OCI-LY1 (cell line): ENCODE data around the gene GLI3.

Experiments used
- H2AFZ ChIP-seq: fragments of 200-600 bp; sonication (generic), shearing (Covaris generic); 2 replicates; pipeline ENCODE4 v1.6.0; 2014; ENCODE audit warnings: antibody characterized with exemption, mild to moderate bottlenecking, low read length
- H3F3A ChIP-seq: fragments of 200-600 bp; sonication (generic), shearing (Covaris generic); 2 replicates; pipeline ENCODE4 v1.6.0; 2014; ENCODE audit warnings: mild to moderate bottlenecking, antibody characterized with exemption, low read length, moderate library complexity; ENCODE audit not compliant: insufficient read depth
- H3K27ac ChIP-seq: fragments of 200-600 bp; sonication (generic); 2 replicates; pipeline ENCODE4 v1.5.1; 2014; ENCODE audit warnings: low read length, mixed run types, mild to moderate bottlenecking, low read depth; ENCODE audit not compliant: poor library complexity, severe bottlenecking
- H3K27me3 ChIP-seq: fragments of 200-600 bp; sonication (generic); 2 replicates; pipeline ENCODE4 v1.6.0; 2014; ENCODE audit warnings: antibody characterized with exemption, mild to moderate bottlenecking, low read length, moderate library complexity; ENCODE audit not compliant: insufficient read depth
- H3K36me3 ChIP-seq: fragments of 200-600 bp; sonication (generic); 2 replicates; pipeline ENCODE4 v1.6.1; 2014; ENCODE audit warnings: mild to moderate bottlenecking, antibody characterized with exemption, low read length, moderate library complexity, mixed read lengths; ENCODE audit not compliant: insufficient read depth
- H3K4me1 ChIP-seq: fragments of 200-600 bp; sonication (generic); 2 replicates; pipeline ENCODE4 v1.5.1; 2014; ENCODE audit warnings: mild to moderate bottlenecking, low read length, moderate library complexity; ENCODE audit not compliant: insufficient read depth, severe bottlenecking
- H3K4me2 ChIP-seq: fragments of 200-600 bp; sonication (generic), shearing (Covaris generic); 2 replicates; pipeline ENCODE4 v1.6.1; 2014; ENCODE audit warnings: low read length
- H3K4me3 ChIP-seq: fragments of 200-600 bp; sonication (generic); 2 replicates; pipeline ENCODE4 v1.5.1; 2014; ENCODE audit warnings: low read length, low read depth, mild to moderate bottlenecking, mixed read lengths; ENCODE audit not compliant: poor library complexity, severe bottlenecking
- H3K79me2 ChIP-seq: fragments of 200-600 bp; shearing (Covaris generic); 2 replicates; pipeline ENCODE4 v1.6.1; 2016; ENCODE audit warnings: mixed run types, low read length, mixed read lengths; ENCODE audit not compliant: insufficient read depth
- H3K9ac ChIP-seq: fragments of 200-600 bp; sonication (generic), shearing (Covaris generic); 2 replicates; pipeline ENCODE4 v1.6.1; 2014; ENCODE audit warnings: mild to moderate bottlenecking, low read length, mixed read lengths
- H3K9me2 ChIP-seq: fragments of 200-600 bp; sonication (generic), shearing (Covaris generic); 2 replicates; pipeline ENCODE4 v1.6.1; 2014; ENCODE audit warnings: low read depth, mild to moderate bottlenecking, low read length, mixed read lengths
- H3K9me3 ChIP-seq: fragments of 200-600 bp; shearing (Covaris generic); 2 replicates; pipeline ENCODE4 v1.6.1; 2014; ENCODE audit warnings: low read length, mixed read lengths
- H4K20me1 ChIP-seq: fragments of 200-600 bp; sonication (generic), shearing (Covaris generic); 2 replicates; pipeline ENCODE4 v1.6.0; 2016; ENCODE audit warnings: mild to moderate bottlenecking, low read length; ENCODE audit not compliant: insufficient read depth
- CTCF ChIP-seq: fragments of 200-600 bp; sonication (generic), shearing (Covaris generic); IDR thresholded peaks from 2 replicates; pipeline ENCODE4 v1.5.1; 2017; ENCODE audit warnings: mild to moderate bottlenecking, antibody characterized with exemption, low read length, moderate library complexity, mixed read lengths
- EZH2 ChIP-seq: fragments of 200-600 bp; sonication (generic), shearing (Covaris generic); IDR thresholded peaks from 2 replicates; pipeline ENCODE4 v1.8.0; 2017; ENCODE audit warnings: borderline replicate concordance, mixed run types, mild to moderate bottlenecking, antibody characterized with exemption, low read length, moderate library complexity, mixed read lengths

GLI3 gene

GRCh38 chr7:41918597-41918996, 318.4 kb downstream of the GLI3 start:
- no peaks in the 10 kb centered on the region for H3F3A ChIP-seq
- H3K9me3 ChIP-seq = no peaks in the 10 kb centered on the region
- no peak overlapping the region for H3K9ac ChIP-seq
- H3K79me2 ChIP-seq = no peaks in the 10 kb centered on the region
- no peak overlapping the region for H3K4me2 ChIP-seq
- H4K20me1 ChIP-seq = no peaks in the 10 kb centered on the region
- no peak overlapping the region for H3K4me3 ChIP-seq
- TF ChIP-seq CTCF (no peak), EZH2 (no peak)
- H3K4me1 ChIP-seq = no peaks in the 10 kb centered on the region
- no peaks in the 10 kb centered on the region for H3K36me3 ChIP-seq
- H3K27me3 ChIP-seq = no peaks in the 10 kb centered on the region; the same call in 1 of the 2 replicates
- H2AFZ ChIP-seq = no peak overlapping the region
- no peak overlapping the region for H3K27ac ChIP-seq
- no peaks in the 10 kb centered on the region for H3K9me2 ChIP-seq

GRCh38 chr7:41916450-41916927, 320.5 kb downstream of the GLI3 start:
- Histone ChIP-seq H3K36me3 (no peaks in the 10 kb centered on the region), H3K9me3 (no peaks in the 10 kb centered on the region), H3K9me2 (no peaks in the 10 kb centered on the region), H3K79me2 (no peaks in the 10 kb centered on the region), H3K27me3 (no peaks in the 10 kb centered on the region; the same call in 1 of the 2 replicates), H4K20me1 (no peaks in the 10 kb centered on the region), H3K27ac (no peak overlapping the region), H3K9ac (no peak overlapping the region), H3K4me2 (no peak overlapping the region), H3K4me3 (no peak overlapping the region), H2AFZ (no peak overlapping the region), H3F3A (no peaks in the 10 kb centered on the region), H3K4me1 (no peaks in the 10 kb centered on the region)
- no peak for TF ChIP-seq CTCF
- no peak for TF ChIP-seq EZH2

GRCh38 chr7:41915871-41916270, 321.1 kb downstream of the GLI3 start:
- Histone ChIP-seq H3K36me3 (no peaks in the 10 kb centered on the region), H3K9me3 (no peaks in the 10 kb centered on the region), H3K27ac (no peak overlapping the region), H3K4me1 (no peaks in the 10 kb centered on the region), H3K4me2 (no peak overlapping the region), H3K9ac (no peak overlapping the region), H4K20me1 (no peaks in the 10 kb centered on the region), H3F3A (no peaks in the 10 kb centered on the region), H3K27me3 (no peaks in the 10 kb centered on the region; the same call in 1 of the 2 replicates), H3K9me2 (no peaks in the 10 kb centered on the region), H2AFZ (no peak overlapping the region), H3K79me2 (no peaks in the 10 kb centered on the region), H3K4me3 (no peak overlapping the region)
- TF ChIP-seq CTCF (no peak), EZH2 (no peak)
